CD4-positive, alpha-beta T cell treated with Interleukin-17A for 1 hour (primary cell): Measurements from ENCODE around the gene GPRIN1.

Experiments used
- DNase-seq: peaks from one replicate; pipeline ENCODE4 v3.0.0-alpha.2; 2020

Gene GPRIN1

GRCh38 chr5:176609724-176610434, at the start of gene GPRIN1:
Gene GPRIN1 (minus strand): TSS chr5:176610156. CDS start chr5:176599834, 10,322 bp downstream.
- peak; percentile 49 for DNase-seq

- DNase-seq = no peak
These were observed 49.5 kb upstream of the GPRIN1 start for GRCh38 chr5:176659512-176659839.

DNA sequence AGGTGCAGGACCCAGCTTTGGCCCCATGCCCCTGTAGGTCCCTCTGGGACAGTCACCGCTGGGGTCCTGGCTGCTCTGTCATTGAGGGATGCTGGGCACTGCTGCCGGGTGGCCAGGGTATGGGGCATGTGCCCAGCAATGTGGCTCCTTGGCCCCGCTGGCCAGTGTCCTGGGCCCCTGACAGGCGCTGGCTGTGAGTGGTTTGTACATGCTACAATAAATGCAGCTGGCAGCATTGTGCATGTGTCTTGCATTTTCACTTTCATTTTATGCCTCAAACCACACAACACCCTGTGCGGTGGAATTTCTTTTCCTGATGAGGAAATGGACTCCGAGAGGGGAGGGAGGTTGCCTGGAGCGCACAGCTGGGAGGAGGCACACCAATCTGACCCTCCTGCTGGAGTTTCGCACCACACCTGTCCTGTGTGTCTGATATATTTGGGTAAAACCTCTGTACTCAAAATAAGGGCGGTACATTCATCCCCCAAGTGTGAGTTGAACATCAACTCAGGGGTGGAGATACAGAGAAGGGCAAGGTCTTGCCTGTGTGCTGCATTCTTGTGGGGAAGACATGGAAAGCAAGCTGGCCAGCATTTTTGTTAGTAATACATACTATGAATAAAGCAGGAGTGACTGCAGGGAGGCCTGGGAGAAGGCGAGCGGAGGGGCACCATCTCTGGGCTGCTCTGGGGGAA, 49.0 kb upstream of the GPRIN1 start:
- peak; percentile 56 for DNase-seq

GRCh38 chr5:176658007-176658599, 48.1 kb upstream of the GPRIN1 start:
- peak; percentile 67 for DNase-seq

DNA sequence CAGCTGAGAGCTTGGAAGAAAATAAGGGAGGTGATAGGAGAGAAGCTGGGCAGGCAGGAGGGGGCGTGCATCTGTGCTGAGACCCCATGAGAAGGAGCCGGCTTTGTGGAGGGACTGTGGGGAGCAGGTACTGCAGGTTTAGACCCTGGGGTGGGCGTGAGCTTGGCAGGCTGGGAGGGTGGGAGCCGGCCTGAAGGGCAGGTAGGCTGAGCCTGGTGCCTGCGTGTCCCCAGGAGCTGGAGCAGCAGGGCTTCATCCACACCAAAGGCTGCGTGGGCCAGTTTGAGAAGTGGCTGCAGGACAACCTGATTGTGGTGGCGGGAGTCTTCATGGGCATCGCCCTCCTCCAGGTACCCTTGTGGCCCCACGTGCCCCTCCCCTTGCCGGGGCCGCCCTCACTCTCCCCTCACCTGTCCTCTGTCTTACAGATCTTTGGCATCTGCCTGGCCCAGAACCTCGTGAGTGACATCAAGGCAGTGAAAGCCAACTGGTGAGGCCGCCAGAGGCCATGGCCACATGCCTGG, 46.6 kb upstream of the GPRIN1 start:
- DNase-seq = no peak

GRCh38 chr5:176654856-176655255, 44.9 kb upstream of the GPRIN1 start:
- no peak for DNase-seq

GRCh38 chr5:176653401-176654385, 43.7 kb upstream of the GPRIN1 start:
- DNase-seq = peak; percentile 47

- DNase-seq = no peak
These were observed 42.2 kb upstream of the GPRIN1 start for GRCh38 chr5:176652136-176652535.

GRCh38 chr5:176651472-176651980, 41.6 kb upstream of the GPRIN1 start:
- no peak for DNase-seq

- no peak for DNase-seq
These were observed 40.5 kb upstream of the GPRIN1 start for GRCh38 chr5:176650354-176650884.

DNA sequence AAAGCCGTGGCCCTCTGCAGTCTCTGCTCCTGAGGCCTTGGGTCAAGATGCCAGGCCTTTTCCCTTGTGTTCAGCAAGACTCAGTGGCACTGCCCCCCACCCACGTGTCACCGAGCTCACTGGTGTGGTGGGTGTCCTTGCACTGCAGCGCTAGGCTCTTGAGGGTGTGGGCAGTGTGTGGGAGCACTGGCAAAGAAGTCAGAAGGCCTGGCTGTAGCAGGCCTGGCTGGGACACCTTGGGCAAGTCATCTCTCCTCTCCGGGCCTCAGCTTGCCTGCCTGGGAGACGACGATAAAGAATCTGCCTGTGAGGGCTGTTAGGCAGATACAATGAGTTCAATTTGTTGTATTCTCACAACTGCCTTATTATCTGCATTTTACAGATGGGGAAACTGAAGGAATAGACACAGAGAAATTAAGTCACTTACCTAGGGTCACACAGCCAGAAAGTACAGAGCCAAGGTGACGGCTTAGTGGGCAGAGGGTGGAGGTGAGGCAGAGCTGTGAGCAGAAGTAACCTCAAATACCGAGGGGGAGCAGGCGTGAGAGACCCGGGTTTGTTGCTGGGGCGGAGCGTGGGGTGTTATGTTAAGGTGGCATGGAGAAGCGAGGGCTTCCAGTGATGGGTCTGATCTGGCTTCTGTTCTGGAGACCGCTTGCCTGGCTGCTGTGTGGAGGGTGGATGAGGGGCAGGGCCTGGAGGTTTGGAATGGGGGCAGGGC, 38.7 kb upstream of the GPRIN1 start:
- DNase-seq = peak; percentile 51

DNA sequence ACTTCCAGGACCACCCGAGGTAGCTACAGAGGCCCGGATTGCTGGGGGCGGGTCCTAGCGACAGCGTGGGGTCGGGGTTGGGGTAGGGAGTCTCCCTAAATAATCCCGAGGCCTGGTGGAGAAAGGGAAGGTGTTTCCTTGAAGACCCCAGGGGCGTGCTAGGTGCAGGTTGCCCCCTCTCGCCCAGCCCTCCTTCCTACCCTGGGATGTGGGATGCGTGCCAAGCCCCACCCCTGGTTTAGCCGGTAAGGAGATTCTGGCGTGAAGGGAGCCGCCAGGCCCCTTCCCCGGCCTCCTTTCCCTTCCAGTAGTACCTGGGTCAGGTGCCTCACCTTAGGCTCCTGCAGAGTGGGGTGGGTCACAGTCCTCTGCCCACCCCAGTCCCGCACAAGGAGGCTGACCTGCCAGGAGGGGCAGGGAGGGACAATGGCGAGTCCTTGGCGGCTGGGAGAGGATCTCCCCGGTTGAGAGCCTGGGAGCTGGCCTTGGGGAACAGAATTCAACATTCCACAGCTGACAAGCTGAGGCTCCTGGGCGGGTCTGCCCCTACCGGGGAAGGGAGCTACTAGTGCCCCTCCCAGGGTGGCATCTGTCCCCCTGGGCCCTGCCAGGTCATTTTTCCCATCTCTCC, 38.0 kb upstream of the GPRIN1 start:
- no peak for DNase-seq

DNA sequence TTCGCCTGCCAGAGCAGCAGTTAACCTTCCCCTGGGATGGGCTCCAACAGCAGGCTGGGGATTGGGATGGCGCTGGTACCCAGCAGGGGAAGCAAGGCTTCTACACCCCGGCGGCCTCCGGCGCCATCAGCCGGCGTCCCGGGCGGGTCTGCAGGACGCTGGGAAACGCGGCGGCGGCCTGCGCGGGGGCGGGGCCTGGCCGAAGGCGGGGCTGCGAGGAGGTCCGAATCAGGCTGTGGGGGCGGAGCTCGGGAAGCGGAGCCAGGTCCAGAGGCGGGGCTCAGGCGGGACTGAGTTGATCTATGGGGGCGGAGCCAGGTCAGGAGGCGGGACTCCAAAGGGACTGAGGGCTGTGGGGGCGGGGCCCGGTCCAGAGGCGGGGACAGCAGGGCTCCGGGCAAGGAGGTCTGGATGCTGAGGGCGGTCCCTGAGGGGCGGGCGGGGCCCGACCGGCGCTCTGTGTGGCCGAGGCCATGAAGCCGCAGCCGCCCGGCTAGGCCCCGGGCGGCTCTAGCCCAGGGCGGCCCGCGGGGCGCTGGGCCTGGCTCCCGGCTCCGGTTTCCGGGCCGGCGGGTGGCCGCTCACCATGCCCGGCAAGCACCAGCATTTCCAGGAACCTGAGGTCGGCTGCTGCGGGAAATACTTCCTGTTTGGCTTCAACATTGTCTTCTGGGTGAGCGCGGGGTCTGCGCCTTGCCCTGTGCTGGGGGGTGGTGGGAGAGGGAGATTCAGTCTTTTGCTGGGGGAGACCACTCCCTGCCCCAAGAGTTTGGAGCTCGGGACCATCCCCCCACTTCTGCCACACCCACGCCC, 37.3 kb upstream of the GPRIN1 start, which contains the start of gene TSPAN17:
Gene TSPAN17, plus strand, starts transcription at position 455 of the 813 bp plus-strand sequence. Its CDS starts 132 bp downstream, at position 587.
- peak; percentile 99 for DNase-seq

DNA sequence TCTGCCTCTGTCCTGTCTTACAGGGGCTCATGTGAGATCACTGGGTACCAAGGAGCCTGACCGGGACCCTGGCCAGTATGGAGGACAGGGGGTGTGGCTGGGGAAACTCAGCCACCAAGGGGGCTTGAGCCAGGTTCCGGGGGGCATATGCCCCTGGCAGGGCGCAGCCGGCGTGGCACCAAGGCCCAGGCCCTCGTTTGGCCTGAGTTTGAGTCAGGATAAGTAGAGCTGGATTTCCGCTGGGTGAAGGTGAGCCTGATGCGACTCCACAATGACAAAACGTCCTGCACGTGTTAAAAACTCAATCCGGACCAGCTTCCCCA, 36.7 kb upstream of the GPRIN1 start:
- DNase-seq = no peak

DNA sequence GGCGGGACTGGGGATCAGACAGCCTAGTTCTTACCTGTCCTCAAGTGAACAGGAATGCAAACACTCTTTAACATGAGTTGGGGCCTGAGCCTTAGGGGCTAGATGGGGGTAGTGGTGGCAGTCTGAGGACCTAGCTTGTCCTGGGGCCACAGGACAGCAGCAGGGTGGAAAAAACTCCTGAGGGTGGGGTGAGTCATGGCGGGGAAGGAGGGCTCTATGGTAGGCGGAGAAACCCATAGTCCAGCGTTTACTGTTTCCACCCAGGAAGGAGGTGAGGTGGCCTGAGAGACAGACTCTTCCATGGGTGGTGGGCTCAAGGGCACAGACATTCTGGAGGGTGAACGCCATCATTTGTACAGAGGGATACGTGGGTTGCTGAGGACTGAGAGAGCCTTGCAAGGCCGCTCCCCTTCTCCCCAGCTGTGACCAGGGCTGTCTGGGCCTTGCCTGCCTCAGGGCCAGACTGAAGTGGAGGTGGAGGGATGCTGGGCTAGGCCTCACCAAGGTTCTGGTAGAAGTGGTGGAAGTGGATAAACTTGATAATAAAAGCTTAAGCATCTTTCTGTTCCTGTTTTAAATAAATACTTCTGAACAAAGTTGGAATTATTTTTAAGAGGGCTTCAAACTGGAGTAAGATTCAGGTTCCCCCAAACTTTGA, 36.2 kb upstream of the GPRIN1 start:
- DNase-seq = no peak

GRCh38 chr5:176644878-176645670, 35.1 kb upstream of the GPRIN1 start:
- DNase-seq = no peak

- DNase-seq = no peak
These were observed 34.3 kb upstream of the GPRIN1 start for GRCh38 chr5:176644294-176644693.

DNA sequence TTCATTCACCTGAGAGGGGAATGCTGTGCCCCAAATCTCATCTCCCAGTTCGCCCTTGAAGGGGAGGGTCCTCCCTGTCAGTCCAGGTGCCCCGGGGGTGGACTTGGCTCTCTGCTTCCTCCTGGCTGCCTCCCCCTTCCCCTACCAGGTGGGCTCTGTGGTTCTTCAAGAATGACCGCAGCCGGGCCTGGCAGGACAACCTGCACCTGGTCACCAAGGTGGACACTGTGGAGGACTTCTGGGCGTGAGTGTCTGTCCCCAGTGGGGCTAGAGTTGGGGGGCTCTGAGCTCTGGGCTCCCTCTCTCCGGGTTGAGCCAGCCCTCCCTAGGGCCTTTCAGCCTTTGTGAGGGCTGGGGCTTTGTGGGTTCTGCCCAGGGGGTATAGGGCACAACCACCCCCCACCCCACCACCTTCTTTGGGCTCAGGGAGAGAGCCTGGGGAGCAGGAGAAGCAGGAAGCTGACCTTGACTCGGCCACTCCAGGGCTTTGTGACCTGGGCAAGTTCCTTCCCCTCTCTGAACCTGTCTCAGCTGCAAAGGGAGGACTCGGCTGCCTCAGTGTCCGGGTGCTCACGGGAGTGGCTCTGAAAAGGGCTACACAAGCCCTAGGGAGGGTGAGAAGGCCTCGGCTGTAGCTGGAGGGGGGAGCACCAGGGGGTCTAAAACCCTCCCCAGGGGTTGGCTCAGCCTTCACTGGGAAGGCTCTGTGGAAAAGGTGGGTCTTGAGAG, 33.7 kb upstream of the GPRIN1 start:
- no peak for DNase-seq
